H1 (cell line): ENCODE measurements around the gene PSG2.
"Not testable (repeated sequence)": the region's sequence is repeated elsewhere in the genome, so short reads cannot be mapped to it uniquely, and the experiment has no call there.

Source experiments
- ASH2L ChIP-seq: fragments of 200-600, 300-600 bp; sonication (generic); IDR thresholded peaks from one replicate; pipeline ENCODE4 v1.7.1; 2017; ENCODE audit warnings: low read length
- BRCA1 ChIP-seq: IDR thresholded peaks from 2 replicates; pipeline ENCODE4 v1.6.1; 2012; ENCODE audit warnings: low read depth, low read length, improper control_type of control experiment
- CHD2 ChIP-seq: IDR thresholded peaks from 2 replicates; pipeline ENCODE4 v1.6.1; 2012; ENCODE audit warnings: low read length, improper control_type of control experiment
- EZH2 ChIP-seq: fragments of 200-600 bp; sonication (generic); IDR thresholded peaks from 2 replicates; pipeline ENCODE4 v1.7.1; 2012; ENCODE audit warnings: low read depth, mild to moderate bottlenecking, moderate library complexity, low read length, inconsistent platforms; ENCODE audit not compliant: severe bottlenecking
- JUND ChIP-seq: IDR thresholded peaks from 2 replicates; pipeline ENCODE4 v1.6.1; 2011; ENCODE audit warnings: mild to moderate bottlenecking, improper control_type of control experiment, low read length
- POLR2A ChIP-seq, 2 experiments: IDR thresholded peaks; 1 replicate in 1 of 2; 2 replicates in 1 of 2; pipeline ENCODE4 v1.6.1; 2011; ENCODE audit warnings: low read depth in 2 of 2, low read length in 2 of 2, mild to moderate bottlenecking in 2 of 2; ENCODE audit errors: control extremely low read depth in 1 of 2
- POU5F1 ChIP-seq: IDR thresholded peaks from 2 replicates; pipeline ENCODE4 v1.6.1; 2011; ENCODE audit warnings: low read depth, mild to moderate bottlenecking, low read length, moderate library complexity
- RAD21 ChIP-seq, 2 experiments: IDR thresholded peaks in 1 of 2; conservative IDR thresholded peaks in 1 of 2; 2 replicates each; pipeline ENCODE4 v1.6.1; 2011; ENCODE audit warnings: low read depth in 2 of 2, low read length in 2 of 2, improper control_type of control experiment in 1 of 2, inconsistent platforms in 1 of 2, mild to moderate bottlenecking in 1 of 2, moderate library complexity in 1 of 2
- RXRA ChIP-seq: IDR thresholded peaks from 2 replicates; pipeline ENCODE4 v1.6.1; 2011; ENCODE audit warnings: low read depth, mild to moderate bottlenecking, low read length, moderate library complexity; ENCODE audit not compliant: insufficient read depth
- SIRT6 ChIP-seq: IDR thresholded peaks from one replicate; pipeline ENCODE4 v1.7.1; 2012; ENCODE audit warnings: low read length, inconsistent platforms
- TF ChIP-seq, protein P1 (sequence below), 3 experiments: IDR thresholded peaks; 1 replicate in 2 of 3; 2 replicates in 1 of 3; pipeline versions ENCODE4 v1.5.1 to v1.6.1; 2011; ENCODE audit warnings: low read length in 3 of 3, mild to moderate bottlenecking in 3 of 3, inconsistent platforms in 2 of 3, low read depth in 1 of 3, moderate library complexity in 1 of 3; ENCODE audit not compliant: insufficient read depth in 1 of 3; ENCODE audit errors: control extremely low read depth in 1 of 3
- TF ChIP-seq, protein P2 (sequence below): IDR thresholded peaks from 2 replicates; pipeline ENCODE4 v1.6.1; 2011; ENCODE audit warnings: low read depth, mild to moderate bottlenecking, low read length; ENCODE audit not compliant: insufficient read depth

DNA sequence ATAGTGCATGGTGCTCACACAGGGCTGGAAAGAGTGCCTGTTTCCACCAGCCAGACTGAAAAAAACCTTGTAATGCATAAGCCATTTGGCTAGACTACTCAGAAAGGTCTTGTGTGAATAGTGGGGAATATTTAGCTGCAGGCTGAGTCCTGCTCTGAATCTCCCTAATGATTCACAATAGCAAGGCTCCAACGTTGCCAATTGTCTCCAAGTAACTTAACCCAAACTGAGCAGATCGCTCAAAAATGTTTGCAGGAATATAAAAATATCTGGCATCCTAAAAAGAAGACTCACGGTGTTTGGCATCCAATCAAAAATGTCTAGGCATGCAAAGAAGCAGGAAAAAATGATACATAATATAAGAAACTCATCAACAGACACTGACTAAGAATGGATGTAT lies 44.8 kb upstream of the PSG2 start:
- not testable (repeated sequence) for TF ChIP-seq RXRA; POLR2A (IDR thresholded peaks at IDR 0.05; ENCODE audit: control extremely low read depth in 1 of 2, low read depth in 2 of 2, low read length in 2 of 2); POU5F1; BRCA1; EZH2; RAD21 (IDR thresholded peaks at IDR 0.05 in 1 of 2, conservative IDR thresholded peaks at IDR 0.05 in 1 of 2; ENCODE audit: low read depth in 2 of 2, low read length in 2 of 2); CHD2; ASH2L; JUND; SIRT6
- TF ChIP-seq, protein P1, sequence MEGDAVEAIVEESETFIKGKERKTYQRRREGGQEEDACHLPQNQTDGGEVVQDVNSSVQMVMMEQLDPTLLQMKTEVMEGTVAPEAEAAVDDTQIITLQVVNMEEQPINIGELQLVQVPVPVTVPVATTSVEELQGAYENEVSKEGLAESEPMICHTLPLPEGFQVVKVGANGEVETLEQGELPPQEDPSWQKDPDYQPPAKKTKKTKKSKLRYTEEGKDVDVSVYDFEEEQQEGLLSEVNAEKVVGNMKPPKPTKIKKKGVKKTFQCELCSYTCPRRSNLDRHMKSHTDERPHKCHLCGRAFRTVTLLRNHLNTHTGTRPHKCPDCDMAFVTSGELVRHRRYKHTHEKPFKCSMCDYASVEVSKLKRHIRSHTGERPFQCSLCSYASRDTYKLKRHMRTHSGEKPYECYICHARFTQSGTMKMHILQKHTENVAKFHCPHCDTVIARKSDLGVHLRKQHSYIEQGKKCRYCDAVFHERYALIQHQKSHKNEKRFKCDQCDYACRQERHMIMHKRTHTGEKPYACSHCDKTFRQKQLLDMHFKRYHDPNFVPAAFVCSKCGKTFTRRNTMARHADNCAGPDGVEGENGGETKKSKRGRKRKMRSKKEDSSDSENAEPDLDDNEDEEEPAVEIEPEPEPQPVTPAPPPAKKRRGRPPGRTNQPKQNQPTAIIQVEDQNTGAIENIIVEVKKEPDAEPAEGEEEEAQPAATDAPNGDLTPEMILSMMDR (IDR thresholded peaks at IDR 0.05; ENCODE audit: control extremely low read depth in 1 of 3, insufficient read depth in 1 of 3, low read depth in 1 of 3, low read length in 3 of 3) = not testable (repeated sequence)
- TF ChIP-seq, protein P2, sequence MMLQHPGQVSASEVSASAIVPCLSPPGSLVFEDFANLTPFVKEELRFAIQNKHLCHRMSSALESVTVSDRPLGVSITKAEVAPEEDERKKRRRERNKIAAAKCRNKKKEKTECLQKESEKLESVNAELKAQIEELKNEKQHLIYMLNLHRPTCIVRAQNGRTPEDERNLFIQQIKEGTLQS = not testable (repeated sequence)
